ENCODE results near the gene PLEKHG2. TPM values are rescaled to one million over a fixed set of nuclear protein-coding genes. Genes with fewer than 3 reads are reported as not detected.

The PLEKHG2 gene
- total RNA-seq, 2 donors from 2014 or later: 13.7 to 28.0 TPM

DNA sequence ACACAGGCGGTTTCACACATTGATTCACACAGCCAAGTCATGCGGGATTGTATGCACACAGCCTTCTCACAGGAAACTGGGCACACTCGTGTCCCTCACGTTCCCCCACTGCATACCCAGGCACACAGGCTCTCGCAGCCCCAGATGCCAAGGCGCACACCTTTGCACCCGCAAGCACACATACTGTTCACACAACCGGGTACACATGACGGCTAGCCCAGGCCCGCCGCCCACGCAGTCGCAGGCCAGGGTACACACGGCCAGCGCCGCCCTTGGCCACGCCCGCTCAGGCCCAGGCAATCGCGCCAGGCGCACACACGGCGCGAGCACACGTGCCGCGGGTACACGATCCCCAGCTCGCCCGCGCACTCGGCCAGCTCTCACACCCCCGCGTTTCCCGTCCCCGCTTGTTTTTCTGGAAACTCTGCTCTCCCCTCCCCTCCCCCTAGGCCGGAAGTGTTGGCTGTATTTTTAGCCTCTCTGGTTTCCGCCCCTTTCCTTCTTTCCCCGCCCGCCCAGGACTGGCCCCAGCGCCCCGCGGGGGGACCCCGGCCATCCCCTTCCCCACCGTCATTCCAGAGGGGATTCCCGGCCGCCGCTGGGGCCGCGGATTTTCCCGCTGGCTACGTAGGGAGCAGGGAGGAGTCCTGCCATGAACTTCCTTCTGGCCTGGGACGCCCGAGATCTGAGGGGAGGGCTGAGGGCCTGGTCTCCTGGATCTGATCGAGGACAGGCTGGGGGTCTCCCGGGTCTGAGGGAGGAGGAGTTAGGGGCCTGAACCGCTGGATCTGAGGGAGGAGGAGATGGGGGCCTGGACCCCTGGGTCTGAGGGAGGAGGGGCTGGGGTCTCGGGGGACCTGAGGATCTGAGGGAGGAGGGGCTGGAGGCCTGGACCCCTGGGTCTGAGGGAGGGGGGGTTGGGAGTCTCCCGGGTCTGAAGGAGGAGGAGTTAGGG lies 9.8 kb upstream of the PLEKHG2 start:
- intact Hi-C loops (cut with DNase I): no loop called here
- ATAC-seq: peak; percentile 39 to 44

GRCh38 chr19:39403331-39404312 lies 8.8 kb upstream of the PLEKHG2 start:
- intact Hi-C loops (cut with DNase I): no loop called here
- ATAC-seq (peak; percentile 53 to 66), DNase-seq (peak; percentile 99)

More for the DNA sequence above, 9.8 kb upstream of the PLEKHG2 start:
- DNase-seq: peak; percentile 97

GRCh38 chr19:39405261-39405957 lies 7.1 kb upstream of the PLEKHG2 start:
- intact Hi-C loops (cut with DNase I): no loop called here
- no peak for ATAC-seq
- DNase-seq: no peak

DNA sequence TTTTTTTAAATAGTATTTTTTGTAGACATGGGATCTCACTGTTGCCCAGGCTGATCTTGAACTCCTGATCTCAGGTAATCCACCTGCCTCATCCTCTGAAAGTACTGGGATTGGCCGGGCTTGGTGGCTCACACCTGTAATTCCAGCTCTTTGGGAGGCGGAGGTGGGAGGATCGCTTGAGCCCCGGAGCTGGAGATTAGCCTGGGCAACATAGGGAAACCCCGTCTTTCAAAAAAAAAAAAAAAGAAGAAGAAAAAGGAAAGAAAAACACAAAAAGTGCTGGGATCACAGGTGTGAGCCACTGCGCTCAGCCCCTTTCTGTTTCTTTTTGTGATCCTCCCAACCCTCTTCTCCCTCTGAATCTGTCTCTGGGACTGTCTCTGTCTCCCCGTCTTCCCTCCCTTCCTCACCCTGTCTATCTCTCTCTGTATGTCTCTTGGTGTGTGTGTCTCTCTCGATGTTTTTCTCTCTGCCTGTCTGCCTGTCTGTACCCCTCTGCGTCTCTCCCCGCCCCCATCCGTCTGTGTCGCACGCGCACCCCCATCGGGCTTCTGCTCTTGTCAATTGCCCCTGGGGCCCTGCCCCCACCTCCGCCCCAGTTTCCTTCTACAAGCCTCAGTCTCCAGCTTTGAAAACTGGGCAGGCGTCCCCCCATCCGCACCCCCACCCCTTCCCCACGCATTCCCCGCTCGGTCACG lies 6.4 kb upstream of the PLEKHG2 start:
- no peak for ATAC-seq

GRCh38 chr19:39406656-39407409 lies 5.6 kb upstream of the PLEKHG2 start, which contains the start of gene ZFP36:
Gene ZFP36 (plus strand): TSS chr19:39406847. CDS start chr19:39406905, 58 bp downstream.
- DNase-seq (peak; percentile 92), ATAC-seq (peak; percentile 45 to 49)
- intact Hi-C loops (cut with DNase I): no loop called here

More for the DNA sequence above, 6.4 kb upstream of the PLEKHG2 start:
- no peak for DNase-seq
- intact Hi-C loops (cut with DNase I): no loop called here

DNA sequence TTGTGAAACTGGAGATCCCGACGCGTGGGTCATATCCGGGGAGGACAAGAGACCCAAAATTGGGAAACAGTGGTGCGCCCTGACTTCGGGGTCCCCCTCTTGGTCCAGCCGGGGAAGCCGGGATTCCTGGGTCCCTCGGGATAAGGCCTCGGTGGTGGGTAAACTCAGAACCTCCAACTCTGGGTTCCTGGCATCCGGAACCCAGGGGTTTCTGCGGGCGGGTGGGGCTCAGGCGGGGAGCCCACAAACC lies 5.1 kb upstream of the PLEKHG2 start:
- intact Hi-C loops (cut with DNase I): no loop called here
- DNase-seq (no peak), ATAC-seq (no peak)

DNA sequence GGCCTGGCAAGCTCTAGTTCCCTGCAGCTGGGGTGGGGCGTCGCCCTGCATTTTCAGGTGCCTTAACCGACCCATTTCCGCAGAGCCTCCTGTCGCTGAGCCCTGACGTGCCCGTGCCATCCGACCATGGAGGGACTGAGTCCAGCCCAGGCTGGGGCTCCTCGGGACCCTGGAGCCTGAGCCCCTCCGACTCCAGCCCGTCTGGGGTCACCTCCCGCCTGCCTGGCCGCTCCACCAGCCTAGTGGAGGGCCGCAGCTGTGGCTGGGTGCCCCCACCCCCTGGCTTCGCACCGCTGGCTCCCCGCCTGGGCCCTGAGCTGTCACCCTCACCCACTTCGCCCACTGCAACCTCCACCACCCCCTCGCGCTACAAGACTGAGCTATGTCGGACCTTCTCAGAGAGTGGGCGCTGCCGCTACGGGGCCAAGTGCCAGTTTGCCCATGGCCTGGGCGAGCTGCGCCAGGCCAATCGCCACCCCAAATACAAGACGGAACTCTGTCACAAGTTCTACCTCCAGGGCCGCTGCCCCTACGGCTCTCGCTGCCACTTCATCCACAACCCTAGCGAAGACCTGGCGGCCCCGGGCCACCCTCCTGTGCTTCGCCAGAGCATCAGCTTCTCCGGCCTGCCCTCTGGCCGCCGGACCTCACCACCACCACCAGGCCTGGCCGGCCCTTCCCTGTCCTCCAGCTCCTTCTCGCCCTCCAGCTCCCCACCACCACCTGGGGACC lies 4.6 kb upstream of the PLEKHG2 start:
- ATAC-seq: no peak
- intact Hi-C loops (cut with DNase I): no loop called here
- peak; percentile 64 for DNase-seq

GRCh38 chr19:39408392-39409207 lies 3.9 kb upstream of the PLEKHG2 start:
- DNase-seq: no peak
- intact Hi-C loops (cut with DNase I): no loop called here
- ATAC-seq: no peak

DNA sequence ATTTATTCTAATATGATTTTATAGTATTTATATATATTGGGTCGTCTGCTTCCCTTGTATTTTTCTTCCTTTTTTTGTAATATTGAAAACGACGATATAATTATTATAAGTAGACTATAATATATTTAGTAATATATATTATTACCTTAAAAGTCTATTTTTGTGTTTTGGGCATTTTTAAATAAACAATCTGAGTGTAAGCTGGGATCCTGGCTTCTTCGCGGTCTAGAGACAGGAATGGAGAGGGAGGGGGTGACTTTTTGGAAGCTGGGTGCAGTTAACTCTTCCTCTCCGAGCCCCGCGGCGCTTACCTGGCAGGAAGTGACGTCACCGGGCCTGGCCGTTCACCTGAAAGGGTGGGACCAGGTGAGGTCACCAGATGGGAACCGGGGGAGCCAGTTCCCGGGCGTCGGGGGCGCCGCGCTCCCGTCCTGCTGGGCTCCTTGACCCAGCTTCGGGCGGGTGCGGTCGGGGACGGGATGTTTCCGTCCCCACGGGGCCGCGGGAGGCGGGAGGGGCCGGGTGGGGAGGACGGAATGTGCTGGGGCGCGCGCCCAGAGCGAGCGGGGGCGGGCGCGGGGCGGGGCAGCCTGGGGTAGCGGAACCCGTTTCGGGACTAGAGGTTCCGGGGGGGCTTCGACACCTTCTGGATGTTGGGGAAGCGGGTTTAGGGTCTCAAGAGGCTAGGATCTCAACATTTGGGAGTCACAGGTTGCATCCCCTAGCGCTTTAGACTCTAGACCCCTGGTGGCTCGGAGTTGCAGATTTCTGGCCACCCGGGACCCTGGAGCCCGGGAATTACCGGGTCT lies 3.1 kb upstream of the PLEKHG2 start:
- ATAC-seq (peak; percentile 28), DNase-seq (peak; percentile 94)

GRCh38 chr19:39410017-39410830 lies 2.2 kb upstream of the PLEKHG2 start:
- intact Hi-C loops (cut with DNase I): no loop called here
- ATAC-seq: peak; percentile 26 to 27
- peak; percentile 90 for DNase-seq

More for the DNA sequence above, 3.1 kb upstream of the PLEKHG2 start:
- intact Hi-C loops (cut with DNase I): no loop called here

DNA sequence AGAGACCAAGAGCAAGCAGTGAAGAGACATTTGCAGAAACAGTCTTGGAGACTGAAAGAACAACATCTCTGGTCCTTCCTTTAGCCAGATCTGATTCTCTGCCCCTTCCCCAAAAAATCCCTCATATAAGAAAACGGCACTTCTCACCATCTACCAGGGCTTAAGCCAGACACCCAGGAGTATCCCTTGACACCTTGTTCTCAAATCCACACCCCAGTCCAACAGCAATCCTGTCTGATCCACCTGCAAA lies 1.7 kb upstream of the PLEKHG2 start:
- no peak for DNase-seq
- intact Hi-C loops (cut with DNase I): no loop called here
- ATAC-seq: no peak

- ATAC-seq (no peak), DNase-seq (peak; percentile 58)
- intact Hi-C loops (cut with DNase I): no loop called here
These were observed 1.2 kb upstream of the PLEKHG2 start for GRCh38 chr19:39411081-39411831.

DNA sequence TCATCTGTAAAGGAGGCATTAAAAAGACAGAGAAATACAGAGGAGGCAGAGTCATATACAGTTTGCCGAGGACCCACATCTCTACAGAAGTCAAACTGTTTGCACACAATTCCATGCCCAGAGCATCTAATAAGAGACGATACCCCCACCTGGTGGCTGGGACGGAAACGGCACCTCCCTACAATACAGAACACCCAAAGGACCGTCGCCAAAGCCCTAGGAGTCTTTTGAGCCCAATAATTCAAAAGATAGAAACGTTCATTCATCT lies 703 bp upstream of the PLEKHG2 start:
- DNase-seq (peak; percentile 92), ATAC-seq (peak; percentile 20 to 34)
- intact Hi-C loops (cut with DNase I): loop anchor here in 1 of 2 donors (1.0 kb wide), 1 partner anchor 14 kb away; no protein-coding TSS in a partner anchor

- intact Hi-C loops (cut with DNase I): loop anchor here in 1 of 2 donors (1.0 kb wide), 1 partner anchor 16 kb away; no protein-coding TSS in a partner anchor
- ATAC-seq (no peak), DNase-seq (no peak)
These were observed 400 bp downstream of the PLEKHG2 start for GRCh38 chr19:39412867-39413271.
